Lung (tissue), 12 donors: ENCODE measurements around the gene COBLL1. TPM values are rescaled to one million over a fixed set of nuclear protein-coding genes. Genes with fewer than 3 reads are reported as not detected.

Experiments used
- ATAC-seq: fragments of 200-7000 bp; cut with Tn5 transposase; one replicate; pipeline ENCODE4 v1.9.1; 2020; ENCODE audit warnings: moderate number of reproducible peaks; ENCODE audit not compliant: insufficient read depth, low FRiP score
- DNase-seq, 3 donors: peaks; one replicate each; pipeline ENCODE4 v3.0.0-alpha.2; 2013 to 2017
- H3K27ac ChIP-seq, 2 donors: one replicate each; pipeline ENCODE4 v1.5.1; 2013; ENCODE audit warnings: mild to moderate bottlenecking in 2 of 2, moderate library complexity in 2 of 2, control low read depth in 1 of 2, inconsistent platforms in 1 of 2, low read depth in 1 of 2, low read length in 1 of 2
- H3K27me3 ChIP-seq, 3 donors: one replicate each; pipeline ENCODE4 v1.5.1; 2013; ENCODE audit warnings: low read length in 2 of 3; ENCODE audit not compliant: control insufficient read depth in 3 of 3, insufficient read depth in 3 of 3
- H3K36me3 ChIP-seq, 4 donors: one replicate each; pipeline ENCODE4 v1.5.1; 2013; ENCODE audit warnings: low read length in 4 of 4, mild to moderate bottlenecking in 1 of 4, moderate library complexity in 1 of 4; ENCODE audit not compliant: control insufficient read depth in 4 of 4, insufficient read depth in 4 of 4
- H3K4me1 ChIP-seq, 5 donors: one replicate each; pipeline ENCODE4 v1.5.1; 2013; ENCODE audit warnings: low read length in 5 of 5, mild to moderate bottlenecking in 2 of 5, moderate library complexity in 1 of 5; ENCODE audit not compliant: control insufficient read depth in 5 of 5, insufficient read depth in 5 of 5
- H3K4me3 ChIP-seq: one replicate; pipeline ENCODE4 v1.5.1; 2013; ENCODE audit warnings: mild to moderate bottlenecking, control low read depth, moderate library complexity
- H3K9ac ChIP-seq, 2 donors: one replicate each; pipeline ENCODE4 v1.5.1; 2013; ENCODE audit warnings: low read length in 2 of 2, control low read depth in 1 of 2; ENCODE audit not compliant: insufficient read depth in 1 of 2
- H3K9me3 ChIP-seq, 4 donors: one replicate each; pipeline ENCODE4 v1.5.1; 2013; ENCODE audit warnings: low read length in 3 of 4, mild to moderate bottlenecking in 1 of 4, moderate library complexity in 1 of 4; ENCODE audit not compliant: control insufficient read depth in 4 of 4, insufficient read depth in 3 of 4
- CTCF ChIP-seq: IDR thresholded peaks from 2 replicates; pipeline ENCODE4 v1.5.1; 2012; ENCODE audit warnings: mild to moderate bottlenecking; ENCODE audit errors: control extremely low read depth, extremely low read depth
- WGBS, 2 donors: extraction: QIAGEN DNeasy Blood & Tissue Kit; methylation state at CpG; one replicate each; pipeline ENCODE4 v1.1.7; 2013; 5-methylcytosine and 5-hydroxymethylcytosine counted together
- polyA plus RNA-seq, 2 donors: library from polyadenylated mRNA; stranded (reverse); fragments of 200-250 nt; gene quantifications; one replicate each; pipeline ENCODE4 v1.2.1, GENCODE V29; 2013
- total RNA-seq, 2 donors: library from RNA; depleted of rRNA in 1 of 2; stranded (reverse); fragments of >200 nt in 1 of 2; gene quantifications; one replicate each; pipeline ENCODE4 v1.2.1, GENCODE V29; 2014 to 2021
- donor health status: control.
- donor health status: control.
- donor health status: Bipolar disorder and iron deficiency.
- donor health status: healthy.
- donor health status: DM: yes; HTN: yes; CAD: no.

COBLL1 gene
- total and polyA plus RNA-seq, 4 donors: 13.0 to 86.5 (median 53.7) TPM

- WGBS, 2 donors: 73 to 82% methylated on average over 7 of the region's 7 CpGs
- DNase-seq: no peak
- no peaks in the 10 kb centered on the region for H3K36me3 ChIP-seq
- H3K9ac ChIP-seq: no peak overlapping the region
- H3K9me3 ChIP-seq: no peaks in the 10 kb centered on the region
- no peak for ATAC-seq
- H3K27ac ChIP-seq: peak overlapping the region; percentile 5 to 46
- peaks cover 0 to 26% (median 0%) of the 10 kb centered on the region in 5 donors for H3K4me1 ChIP-seq
- H3K27me3 ChIP-seq: no peaks in the 10 kb centered on the region
- no peak for TF ChIP-seq CTCF
- H3K4me3 ChIP-seq: no peak overlapping the region
These were observed 62.1 kb downstream of the COBLL1 start for GRCh38 chr2:164779383-164780057.

GRCh38 chr2:164778723-164779122, 62.9 kb downstream of the COBLL1 start:
- ATAC-seq: no peak
- no peak overlapping the region for H3K4me3 ChIP-seq
- 86 to 93% methylated on average over 3 of the region's 3 CpGs for WGBS, 2 donors

GRCh38 chr2:164777847-164778461, 63.7 kb downstream of the COBLL1 start:
- Histone ChIP-seq H3K4me3 (no peak overlapping the region), H3K27ac (no peak overlapping the region), H3K27me3 (no peaks in the 10 kb centered on the region), H3K4me1 (peaks cover 0 to 25% (median 0%) of the 10 kb centered on the region in 5 donors), H3K9ac (no peak overlapping the region), H3K36me3 (no peaks in the 10 kb centered on the region), H3K9me3 (no peaks in the 10 kb centered on the region)
- 76 to 92% methylated on average over 1 of the region's 1 CpG for WGBS, 2 donors
- no peak for TF ChIP-seq CTCF
- no peak for DNase-seq
- ATAC-seq: no peak

More at GRCh38 chr2:164778723-164779122, 62.9 kb downstream of the COBLL1 start:
- H3K27ac ChIP-seq: peak overlapping the region in 1 of 2 donors; percentile 46
- no peaks in the 10 kb centered on the region for H3K36me3 ChIP-seq
- H3K9me3 ChIP-seq: no peaks in the 10 kb centered on the region
- no peak for DNase-seq
- no peak for TF ChIP-seq CTCF
- H3K4me1 ChIP-seq: peaks cover 0 to 26% (median 0%) of the 10 kb centered on the region in 5 donors
- H3K27me3 ChIP-seq: no peaks in the 10 kb centered on the region
- H3K9ac ChIP-seq: no peak overlapping the region
